Stomach (tissue), 19 donors: ENCODE data around the gene NIFK. TPM values are rescaled to one million over a fixed set of nuclear protein-coding genes. Genes with fewer than 3 reads are reported as not detected.

ENCODE experiments used
- DNase-seq, 2 donors: peaks; one replicate each; pipeline versions ENCODE4 v3.0.0 to v3.0.0-alpha.2; 2013 to 2019
- H3K27ac ChIP-seq, 5 donors: fragments of 200-600 bp in 4 of 5; sonication (generic) in 4 of 5; one replicate each; pipeline ENCODE4 v1.5.1; 2013 to 2019; ENCODE audit warnings: mild to moderate bottlenecking in 1 of 5, moderate library complexity in 1 of 5
- H3K27me3 ChIP-seq, 3 donors: fragments of 200-600 bp; sonication (generic); one replicate each; pipeline ENCODE4 v1.5.1; 2017 to 2019; ENCODE audit warnings: mixed run types in 1 of 3
- H3K36me3 ChIP-seq, 4 donors: fragments of 200-600 bp; sonication (generic); 1 replicate in 3 of 4; 2 replicates in 1 of 4; pipeline ENCODE4 v1.5.1; 2016 to 2019
- H3K4me1 ChIP-seq, 4 donors: fragments of 200-600 bp; sonication (generic); one replicate each; pipeline ENCODE4 v1.5.1; 2016 to 2019
- H3K4me3 ChIP-seq, 4 donors: fragments of 200-600 bp; sonication (generic) in 3 of 4; one replicate each; pipeline ENCODE4 v1.5.1; 2016 to 2019; ENCODE audit warnings: mild to moderate bottlenecking in 1 of 4
- H3K9me3 ChIP-seq, 4 donors: fragments of 200-600 bp; sonication (generic); one replicate each; pipeline ENCODE4 v1.5.1; 2016 to 2019
- EP300 ChIP-seq: sonication (generic); formaldehyde crosslinking; IDR thresholded peaks from one replicate; pipeline ENCODE4 v1.6.1; 2017; ENCODE audit warnings: antibody characterized with exemption
- POLR2A ChIP-seq, 4 donors: fragments of 450-650 bp; IDR thresholded peaks; one replicate each; pipeline ENCODE4 v1.6.1; 2016; ENCODE audit warnings: antibody characterized with exemption in 4 of 4, control low read depth in 2 of 4, mild to moderate bottlenecking in 1 of 4, moderate library complexity in 1 of 4
- POLR2AphosphoS5 ChIP-seq, 3 donors: sonication (generic); formaldehyde crosslinking; IDR thresholded peaks; one replicate each; pipeline ENCODE4 v1.6.1; 2016; ENCODE audit warnings: antibody characterized with exemption in 3 of 3
- WGBS, 5 donors: extraction: QIAGEN DNeasy Blood & Tissue Kit in 3 of 5; methylation state at CpG; one replicate each; pipeline versions ENCODE4 v1.1.5 to v1.1.7; 2013 to 2018; 5-methylcytosine and 5-hydroxymethylcytosine counted together
- intact Hi-C: fragments of 100-400 bp; cut with DNase I; formaldehyde crosslinking; loops from one replicate; pipeline ENCODE4 v1.15.1; 2023; ENCODE audit warnings: low total_unique reads
- long read RNA-seq, 10 donors: transcript quantifications; one replicate each; lab custom pipeline, GENCODE V29; 2026
- polyA plus RNA-seq, 3 donors: library from polyadenylated mRNA; stranded (reverse); fragments of 200-250 nt; gene quantifications; one replicate each; pipeline ENCODE4 v1.2.3, GENCODE V29; 2013
- total RNA-seq, 5 donors: library from RNA; depleted of rRNA; stranded (reverse); fragments of >200 nt; gene quantifications; one replicate each; pipeline versions ENCODE4 v1.1.0 to v1.2.3, GENCODE V29; 2014 to 2016
- TF ChIP-seq, protein P1 (sequence below), 7 experiments: fragments of 450-650 bp in 4 of 7; fragments of 200-600 bp in 3 of 7; sonication (generic) in 3 of 7; IDR thresholded peaks; one replicate each; pipeline ENCODE4 v1.5.1; 2016 to 2019; ENCODE audit warnings: antibody characterized with exemption in 7 of 7, control low read depth in 2 of 7, mild to moderate bottlenecking in 1 of 7
- donor health status: healthy with polysubstance abuse.
- donor health status: Bipolar disorder and iron deficiency.
- donor health status: healthy.

NIFK gene
- total RNA-seq (10 to 100 TPM; 13.6 to 58.0 (median 25.7) TPM), polyA plus RNA-seq (10 to 100 TPM; 30.4 to 53.0 (median 42.0) TPM)
- long read RNA-seq, donor 1, transcript NIFK-201 (7 exons, 1,734 nt): major isoform, 5 of 9 reads
- long read RNA-seq, donor 1, partial matches to known transcripts: 0 of 9 reads
- long read RNA-seq, donor 1, other reads (novel, unspliced or antisense): 0 of 9 reads
- long read RNA-seq, donor 2, transcript NIFK-201 (7 exons, 1,734 nt): major isoform, 10 of 12 reads
- long read RNA-seq, donor 2, partial matches to known transcripts: 0 of 12 reads
- long read RNA-seq, donor 2, other reads (novel, unspliced or antisense): 0 of 12 reads
- long read RNA-seq, donor 3, transcript NIFK-201 (7 exons, 1,734 nt): major isoform, 5 of 8 reads
- long read RNA-seq, donor 3, partial matches to known transcripts: 0 of 8 reads
- long read RNA-seq, donor 3, other reads (novel, unspliced or antisense): 0 of 8 reads
- long read RNA-seq, donor 4, partial matches to known transcripts: 0 of 3 reads
- long read RNA-seq, donor 4, other reads (novel, unspliced or antisense): 0 of 3 reads
- long read RNA-seq, donor 5, transcript NIFK-201 (7 exons, 1,734 nt): major isoform, 14 of 19 reads
- long read RNA-seq, donor 5, partial matches to known transcripts: 0 of 19 reads
- long read RNA-seq, donor 5, other reads (novel, unspliced or antisense): 0 of 19 reads
- long read RNA-seq, donor 6: 0 reads
- long read RNA-seq, donor 7, transcript NIFK-201 (7 exons, 1,734 nt): major isoform, 27 of 37 reads
- long read RNA-seq, donor 7, transcript NIFK-205 (4 exons, 1,096 nt): minor isoform, 9 of 37 reads
- long read RNA-seq, donor 7, partial matches to known transcripts: 0 of 37 reads
- long read RNA-seq, donor 7, other reads (novel, unspliced or antisense): 0 of 37 reads
- long read RNA-seq, donor 8, transcript NIFK-201 (7 exons, 1,734 nt): major isoform, 21 of 27 reads
- long read RNA-seq, donor 8, partial matches to known transcripts: 0 of 27 reads
- long read RNA-seq, donor 8, other reads (novel, unspliced or antisense): 0 of 27 reads
- long read RNA-seq, donor 9, transcript NIFK-205 (4 exons, 1,096 nt): minor isoform, 9 of 42 reads
- long read RNA-seq, donor 9, transcript NIFK-201 (7 exons, 1,734 nt): major isoform, 24 of 42 reads
- long read RNA-seq, donor 9, partial matches to known transcripts: 5 of 42 reads
- long read RNA-seq, donor 9, other reads (novel, unspliced or antisense): 0 of 42 reads
- long read RNA-seq, donor 10, partial matches to known transcripts: 0 of 5 reads
- long read RNA-seq, donor 10, other reads (novel, unspliced or antisense): 0 of 5 reads

DNA sequence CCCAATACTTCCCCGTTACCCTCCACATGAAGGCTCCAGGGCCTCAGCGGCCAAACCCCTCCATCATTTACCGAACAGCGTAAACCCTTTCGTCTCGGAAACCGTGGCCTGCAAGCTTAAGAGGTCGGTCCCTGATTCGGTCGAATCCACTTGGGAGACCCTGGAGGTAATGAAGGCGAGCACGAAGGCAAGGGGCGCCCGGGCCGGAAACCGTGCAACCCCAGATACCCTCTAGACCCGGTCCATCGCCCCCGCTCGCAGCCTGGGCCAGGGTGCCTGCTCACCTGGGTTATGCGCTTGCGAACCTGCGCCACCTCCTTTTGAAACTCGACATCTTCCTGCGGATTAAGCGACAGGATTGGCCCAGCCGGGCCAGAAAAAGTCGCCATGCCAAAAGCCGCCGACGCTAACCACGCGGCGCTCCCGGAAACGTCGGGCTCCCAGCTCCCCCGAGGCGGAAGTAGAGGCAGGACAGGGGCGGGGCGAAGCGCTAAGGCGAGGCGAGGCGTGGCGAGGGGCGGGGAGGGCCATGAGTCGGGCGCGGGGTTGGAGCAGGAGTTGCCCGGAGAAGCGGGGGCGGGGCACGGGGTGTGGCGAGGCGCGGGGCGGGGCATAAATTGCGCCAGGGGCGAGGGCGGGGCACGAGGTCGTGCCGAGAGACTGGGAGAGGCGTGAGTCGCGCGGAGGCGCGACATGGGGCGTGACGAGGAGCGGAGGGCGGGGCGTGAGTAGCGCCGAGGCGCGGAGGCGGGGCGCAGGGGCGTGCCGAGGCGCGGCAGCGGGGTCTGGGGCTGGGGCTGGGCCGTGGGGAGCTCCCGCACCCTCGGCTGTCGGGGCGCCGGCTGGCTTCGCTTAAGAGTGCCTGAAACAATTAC is at the start of gene NIFK:
TSS of gene NIFK (minus strand) at position 414 of the 875 bp plus-strand sequence. CDS start at position 389, 25 bp downstream.
- Histone ChIP-seq H3K4me3 (peak within 1 kb of the TSS; percentile 63 to 97 (median 84)), H3K27ac (peak within 1 kb of the TSS; percentile 69 to 90 (median 84)), H3K9me3 (no peaks in the 10 kb centered on the region), H3K36me3 (peaks cover 14 to 35% (median 34%) of the 10 kb centered on the region in 4 donors), H3K4me1 (peaks cover 0 to 31% (median 19%) of the 10 kb centered on the region in 4 donors), H3K27me3 (no peaks in the 10 kb centered on the region)
- intact Hi-C loops: no loop called here
- TF ChIP-seq POLR2AphosphoS5 (IDR thresholded peaks at IDR 0.05): peak; percentile 0 to 94 (median 71)
- TF ChIP-seq EP300: no peak
- TF ChIP-seq, protein P1, sequence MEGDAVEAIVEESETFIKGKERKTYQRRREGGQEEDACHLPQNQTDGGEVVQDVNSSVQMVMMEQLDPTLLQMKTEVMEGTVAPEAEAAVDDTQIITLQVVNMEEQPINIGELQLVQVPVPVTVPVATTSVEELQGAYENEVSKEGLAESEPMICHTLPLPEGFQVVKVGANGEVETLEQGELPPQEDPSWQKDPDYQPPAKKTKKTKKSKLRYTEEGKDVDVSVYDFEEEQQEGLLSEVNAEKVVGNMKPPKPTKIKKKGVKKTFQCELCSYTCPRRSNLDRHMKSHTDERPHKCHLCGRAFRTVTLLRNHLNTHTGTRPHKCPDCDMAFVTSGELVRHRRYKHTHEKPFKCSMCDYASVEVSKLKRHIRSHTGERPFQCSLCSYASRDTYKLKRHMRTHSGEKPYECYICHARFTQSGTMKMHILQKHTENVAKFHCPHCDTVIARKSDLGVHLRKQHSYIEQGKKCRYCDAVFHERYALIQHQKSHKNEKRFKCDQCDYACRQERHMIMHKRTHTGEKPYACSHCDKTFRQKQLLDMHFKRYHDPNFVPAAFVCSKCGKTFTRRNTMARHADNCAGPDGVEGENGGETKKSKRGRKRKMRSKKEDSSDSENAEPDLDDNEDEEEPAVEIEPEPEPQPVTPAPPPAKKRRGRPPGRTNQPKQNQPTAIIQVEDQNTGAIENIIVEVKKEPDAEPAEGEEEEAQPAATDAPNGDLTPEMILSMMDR (IDR thresholded peaks at IDR 0.05): no peak
- peak; percentile 100 for DNase-seq
- 0 to 1% (median 1%) methylated on average over 48 to 93 of the region's 93 CpGs for WGBS, 5 donors

DNA sequence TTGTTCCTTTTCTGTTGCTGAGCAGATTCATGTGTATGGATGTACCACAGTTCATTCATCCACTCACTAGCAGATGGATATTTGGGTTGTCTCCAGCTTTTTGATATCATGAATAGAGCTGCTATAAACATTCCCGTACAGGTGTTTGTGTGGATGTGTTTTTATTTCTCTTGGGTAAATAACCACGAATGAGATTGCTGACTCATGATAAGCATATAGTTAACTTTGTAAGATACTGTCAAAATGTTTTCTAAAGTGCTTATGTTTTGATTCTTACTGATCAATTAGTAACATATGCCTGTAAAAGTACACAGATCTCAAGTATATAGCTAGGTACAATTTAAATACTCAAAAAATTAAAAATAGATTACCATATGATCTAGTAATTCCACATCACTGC is 46.5 kb upstream of the NIFK start:
- WGBS, 5 donors: 21 to 39% (median 30%) methylated on average over 2 of the region's 2 CpGs
- TF ChIP-seq POLR2AphosphoS5 (IDR thresholded peaks at IDR 0.05) (no peak), POLR2A (IDR thresholded peaks at IDR 0.05) (no peak), EP300 (no peak)
- TF ChIP-seq, protein P1 (IDR thresholded peaks at IDR 0.05): no peak
- H3K36me3 ChIP-seq: no peaks in the 10 kb centered on the region
- H3K4me1 ChIP-seq: no peaks in the 10 kb centered on the region
- H3K27ac ChIP-seq: no peak overlapping the region
- intact Hi-C loops: no loop called here
- peaks cover 0 to 12% (median 0%) of the 10 kb centered on the region in 3 donors for H3K27me3 ChIP-seq
- no peak for DNase-seq
- H3K4me3 ChIP-seq: no peak overlapping the region
- H3K9me3 ChIP-seq: peaks cover 0 to 2% (median 1%) of the 10 kb centered on the region in 4 donors

DNA sequence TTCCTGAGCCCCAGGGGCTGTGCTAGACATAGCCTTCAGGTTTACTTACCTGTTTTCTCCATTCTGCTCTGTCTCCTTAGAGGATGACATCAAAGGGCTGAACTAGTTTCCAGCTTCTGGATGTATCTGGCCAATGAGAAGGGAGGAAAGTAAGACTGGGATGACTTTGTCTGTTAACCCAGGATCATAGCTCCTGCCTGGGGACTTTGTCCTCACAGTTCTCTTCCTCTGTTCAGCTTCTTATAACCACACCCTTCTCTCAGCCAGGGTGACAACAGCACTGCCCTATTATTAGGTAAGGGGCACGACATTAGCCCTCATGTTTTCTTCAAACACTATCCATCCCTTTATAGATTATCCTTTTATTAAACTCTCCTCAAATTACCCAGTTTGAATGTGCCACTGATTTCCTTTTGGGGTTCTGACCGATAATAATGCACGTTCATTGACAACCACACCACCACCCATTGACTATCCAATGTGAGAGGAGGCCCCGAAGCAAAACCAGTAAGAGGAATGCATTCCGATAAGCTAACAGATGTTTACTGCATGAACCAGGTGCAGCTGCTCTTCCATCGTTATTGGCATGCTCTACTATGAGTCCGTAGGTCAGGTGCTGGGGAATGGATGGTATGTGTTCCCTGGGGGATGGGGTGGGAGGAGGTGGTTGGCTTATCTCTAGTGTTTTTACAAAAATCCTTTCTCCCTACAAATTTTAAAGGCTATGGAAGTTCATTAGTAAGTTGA is 42.2 kb upstream of the NIFK start:
- Histone ChIP-seq H3K4me3 (no peak overlapping the region), H3K36me3 (no peaks in the 10 kb centered on the region), H3K27ac (no peak overlapping the region), H3K9me3 (no peaks in the 10 kb centered on the region), H3K4me1 (peaks cover 0 to 11% (median 0%) of the 10 kb centered on the region in 4 donors), H3K27me3 (peaks cover 0 to 6% (median 0%) of the 10 kb centered on the region in 3 donors)
- TF ChIP-seq POLR2AphosphoS5 (IDR thresholded peaks at IDR 0.05): no peak
- TF ChIP-seq, protein P1 (IDR thresholded peaks at IDR 0.05): no peak
- no peak for TF ChIP-seq EP300
- TF ChIP-seq POLR2A (IDR thresholded peaks at IDR 0.05): no peak
- intact Hi-C loops: no loop called here
- WGBS, 5 donors: 64 to 73% (median 68%) methylated on average over 7 of the region's 7 CpGs
- DNase-seq: peak in 1 of 2 donors; percentile 19
